GM19099 (cell line): Measurements from ENCODE around the gene PRDM16.

Experiments used
- POLR2A ChIP-seq: IDR thresholded peaks from 3 replicates; pipeline ENCODE4 v1.6.1; 2011; ENCODE audit warnings: low read depth; ENCODE audit not compliant: insufficient read length; ENCODE audit errors: extremely low read depth

The PRDM16 gene

GRCh38 chr1:3029481-3029961 is 39.5 kb upstream of the PRDM16 start:
- TF ChIP-seq POLR2A = no peak

GRCh38 chr1:3029991-3030662 is 38.9 kb upstream of the PRDM16 start:
- no peak for TF ChIP-seq POLR2A

GRCh38 chr1:3030663-3031381 is 38.2 kb upstream of the PRDM16 start:
- no peak for TF ChIP-seq POLR2A

GRCh38 chr1:3031401-3032221 is 37.4 kb upstream of the PRDM16 start:
- no peak for TF ChIP-seq POLR2A

GRCh38 chr1:3032371-3033039 is 36.5 kb upstream of the PRDM16 start:
- TF ChIP-seq POLR2A = no peak

GRCh38 chr1:3033040-3033789 is 35.8 kb upstream of the PRDM16 start:
- TF ChIP-seq POLR2A = no peak

- TF ChIP-seq POLR2A = no peak
Observed at GRCh38 chr1:3033790-3034090, 35.3 kb upstream of the PRDM16 start.

GRCh38 chr1:3034162-3034561 is 34.8 kb upstream of the PRDM16 start:
- TF ChIP-seq POLR2A = no peak

- no peak for TF ChIP-seq POLR2A
Observed at GRCh38 chr1:3034728-3035562, 34.1 kb upstream of the PRDM16 start.

- no peak for TF ChIP-seq POLR2A
Observed at GRCh38 chr1:3035563-3036446, 33.2 kb upstream of the PRDM16 start.

- no peak for TF ChIP-seq POLR2A
Observed at GRCh38 chr1:3036447-3037280, 32.3 kb upstream of the PRDM16 start.

- TF ChIP-seq POLR2A = no peak
Observed at GRCh38 chr1:3037281-3038040, 31.5 kb upstream of the PRDM16 start.
